Transverse colon (tissue), 4 donors: ENCODE data around the gene ASXL2. TPM values are rescaled to one million over a fixed set of nuclear protein-coding genes. Genes with fewer than 3 reads are reported as not detected.

Experiments
- DNase-seq: peaks from one replicate; pipeline ENCODE4 v3.0.0-alpha.2; 2019
- H3K27ac ChIP-seq, 4 donors: fragments of 200-600 bp; sonication (generic); 2 replicates each; pipeline ENCODE4 v1.5.1; 2016 to 2018; ENCODE audit warnings: inconsistent platforms in 4 of 4
- H3K27me3 ChIP-seq: fragments of 200-600 bp; sonication (generic); 2 replicates; pipeline ENCODE4 v1.5.1; 2017; ENCODE audit warnings: inconsistent platforms
- H3K36me3 ChIP-seq, 4 donors: fragments of 200-600 bp; sonication (generic); 2 replicates each; pipeline ENCODE4 v1.5.1; 2017 to 2019; ENCODE audit warnings: inconsistent platforms in 4 of 4
- H3K4me1 ChIP-seq, 4 donors: fragments of 200-600 bp; sonication (generic); 2 replicates each; pipeline ENCODE4 v1.5.1; 2017 to 2020; ENCODE audit warnings: inconsistent platforms in 4 of 4
- H3K4me3 ChIP-seq, 4 donors: fragments of 200-600 bp; sonication (generic); 1 replicate in 1 of 4; 2 replicates in 3 of 4; pipeline versions ENCODE4 v1.5.1 to v1.6.1; 2017 to 2019; ENCODE audit warnings: inconsistent platforms in 4 of 4
- H3K9me3 ChIP-seq, 2 donors: fragments of 200-600 bp; sonication (generic); 2 replicates each; pipeline ENCODE4 v1.5.1; 2017 to 2019; ENCODE audit warnings: inconsistent platforms in 2 of 2
- EP300 ChIP-seq: sonication (generic); formaldehyde crosslinking; IDR thresholded peaks from one replicate; pipeline ENCODE4 v1.6.1; 2017; ENCODE audit warnings: antibody characterized with exemption, low read depth
- POLR2A ChIP-seq: fragments of 450-650 bp; IDR thresholded peaks from one replicate; pipeline ENCODE4 v1.6.1; 2016; ENCODE audit warnings: antibody characterized with exemption, mild to moderate bottlenecking, moderate library complexity
- POLR2AphosphoS5 ChIP-seq, 3 donors: sonication (generic); formaldehyde crosslinking; IDR thresholded peaks; one replicate each; pipeline ENCODE4 v1.6.1; 2016; ENCODE audit warnings: antibody characterized with exemption in 3 of 3
- WGBS, 2 donors: methylation state at CpG; one replicate each; pipeline ENCODE4 v1.1.5; 2018; ENCODE audit warnings: low coverage in 1 of 2; 5-methylcytosine and 5-hydroxymethylcytosine counted together
- in situ Hi-C, 4 donors: fragments of 200-750 bp; cut with MboI; loops; one replicate each; pipeline versions ENCODE4 v1.15.0 to v1.15.1; 2017; ENCODE audit warnings: low sequenced_read_pairs in 3 of 4, low pct_ligation_motif_present in 1 of 4, low pct_unique_long_range_greater_than_20kb in 1 of 4
- intact Hi-C: fragments of 100-400 bp; cut with DNase I; formaldehyde crosslinking; loops from one replicate; pipeline ENCODE4 v1.15.1; 2023; ENCODE audit warnings: low total_unique reads
- total RNA-seq, 4 donors: library from RNA; depleted of rRNA; stranded (reverse); fragments of >200 nt; gene quantifications; one replicate each; pipeline ENCODE4 v1.1.0, GENCODE V29; 2016
- TF ChIP-seq, protein P1 (sequence below), 5 experiments: fragments of 200-600 bp in 3 of 5; fragments of 450-650 bp in 2 of 5; sonication (generic) in 3 of 5; IDR thresholded peaks; 1 replicate in 2 of 5; 2 replicates in 3 of 5; pipeline ENCODE4 v1.5.1; 2016 to 2017; ENCODE audit warnings: antibody characterized with exemption in 5 of 5, inconsistent platforms in 3 of 5, mild to moderate bottlenecking in 2 of 5, moderate library complexity in 1 of 5

The ASXL2 gene
- total RNA-seq, 4 donors from 2014 or later, result 17.3 to 36.6 (median 23.3) TPM

DNA sequence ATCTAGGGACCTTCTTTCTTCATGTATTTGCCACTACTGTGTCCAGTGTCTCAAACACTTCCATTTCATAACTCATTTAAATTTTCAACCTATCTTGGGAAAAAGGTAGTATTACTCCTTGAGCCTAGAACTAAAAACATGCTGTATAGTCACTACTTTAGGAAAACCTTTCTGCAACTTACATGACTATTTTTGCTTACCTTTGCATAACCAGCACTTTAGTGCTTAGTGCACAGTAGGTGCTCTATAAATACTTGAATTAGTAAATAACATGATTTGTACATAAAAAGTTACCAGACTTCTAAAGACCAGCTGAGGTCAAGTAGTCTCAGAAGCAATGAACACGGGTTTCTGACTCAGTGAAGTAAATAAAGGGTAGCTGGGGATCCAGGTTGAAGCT, 142.5 kb downstream of the ASXL2 start:
- Histone ChIP-seq H3K9me3 (no peaks in the 10 kb centered on the region), H3K4me3 (no peak overlapping the region), H3K27ac (no peak overlapping the region), H3K27me3 (no peaks in the 10 kb centered on the region), H3K36me3 (no peaks in the 10 kb centered on the region), H3K4me1 (no peaks in the 10 kb centered on the region)
- in situ Hi-C loops, result no loop called here
- no peak for TF ChIP-seq POLR2AphosphoS5 (IDR thresholded peaks at IDR 0.05)
- no peak for TF ChIP-seq EP300
- TF ChIP-seq POLR2A, result no peak
- TF ChIP-seq, protein P1, sequence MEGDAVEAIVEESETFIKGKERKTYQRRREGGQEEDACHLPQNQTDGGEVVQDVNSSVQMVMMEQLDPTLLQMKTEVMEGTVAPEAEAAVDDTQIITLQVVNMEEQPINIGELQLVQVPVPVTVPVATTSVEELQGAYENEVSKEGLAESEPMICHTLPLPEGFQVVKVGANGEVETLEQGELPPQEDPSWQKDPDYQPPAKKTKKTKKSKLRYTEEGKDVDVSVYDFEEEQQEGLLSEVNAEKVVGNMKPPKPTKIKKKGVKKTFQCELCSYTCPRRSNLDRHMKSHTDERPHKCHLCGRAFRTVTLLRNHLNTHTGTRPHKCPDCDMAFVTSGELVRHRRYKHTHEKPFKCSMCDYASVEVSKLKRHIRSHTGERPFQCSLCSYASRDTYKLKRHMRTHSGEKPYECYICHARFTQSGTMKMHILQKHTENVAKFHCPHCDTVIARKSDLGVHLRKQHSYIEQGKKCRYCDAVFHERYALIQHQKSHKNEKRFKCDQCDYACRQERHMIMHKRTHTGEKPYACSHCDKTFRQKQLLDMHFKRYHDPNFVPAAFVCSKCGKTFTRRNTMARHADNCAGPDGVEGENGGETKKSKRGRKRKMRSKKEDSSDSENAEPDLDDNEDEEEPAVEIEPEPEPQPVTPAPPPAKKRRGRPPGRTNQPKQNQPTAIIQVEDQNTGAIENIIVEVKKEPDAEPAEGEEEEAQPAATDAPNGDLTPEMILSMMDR (IDR thresholded peaks at IDR 0.05), result no peak
- intact Hi-C loops, result no loop called here
- DNase-seq, result no peak
- 87% methylated on average over 1 of the region's 1 CpG; no CpG with 5 or more reads in 1 of the 2 donors for WGBS, 2 donors

GRCh38 chr2:25728559-25728958, 149.7 kb downstream of the ASXL2 start:
- 90 to 100% methylated on average over 1 to 7 of the region's 7 CpGs for WGBS, 2 donors

GRCh38 chr2:25726522-25726921, 151.8 kb downstream of the ASXL2 start:
- in situ Hi-C loops, result no loop called here
- 49 to 70% methylated on average over 3 of the region's 3 CpGs for WGBS, 2 donors
- H3K36me3 ChIP-seq, result no peaks in the 10 kb centered on the region
- no peak overlapping the region for H3K27ac ChIP-seq
- no peak overlapping the region for H3K4me3 ChIP-seq
- peaks cover 4% of the 10 kb centered on the region for H3K27me3 ChIP-seq
- H3K9me3 ChIP-seq, result no peaks in the 10 kb centered on the region
- intact Hi-C loops, result no loop called here
- no peak for TF ChIP-seq POLR2AphosphoS5 (IDR thresholded peaks at IDR 0.05)
- no peak for TF ChIP-seq POLR2A
- TF ChIP-seq EP300, result no peak
- TF ChIP-seq, protein P1 (IDR thresholded peaks at IDR 0.05), result no peak
- DNase-seq, result no peak
- no peaks in the 10 kb centered on the region for H3K4me1 ChIP-seq

More at GRCh38 chr2:25728559-25728958, 149.7 kb downstream of the ASXL2 start:
- no peak for DNase-seq
- H3K27me3 ChIP-seq, result peaks cover 4% of the 10 kb centered on the region
- TF ChIP-seq, protein P1 (IDR thresholded peaks at IDR 0.05), result no peak
- TF ChIP-seq POLR2A (no peak), EP300 (no peak), POLR2AphosphoS5 (IDR thresholded peaks at IDR 0.05) (no peak)
- H3K4me1 ChIP-seq, result no peaks in the 10 kb centered on the region
- in situ Hi-C loops (no loop called here), intact Hi-C loops (no loop called here)
- no peak overlapping the region for H3K27ac ChIP-seq
- H3K4me3 ChIP-seq, result no peak overlapping the region
- H3K9me3 ChIP-seq, result no peaks in the 10 kb centered on the region
- no peaks in the 10 kb centered on the region for H3K36me3 ChIP-seq

GRCh38 chr2:25725877-25726276, 152.4 kb downstream of the ASXL2 start:
- Histone ChIP-seq H3K4me3 (no peak overlapping the region), H3K36me3 (no peaks in the 10 kb centered on the region), H3K27me3 (peaks cover 4% of the 10 kb centered on the region), H3K4me1 (no peaks in the 10 kb centered on the region), H3K27ac (no peak overlapping the region), H3K9me3 (no peaks in the 10 kb centered on the region)
- 92 to 100% methylated on average over 2 to 3 of the region's 3 CpGs for WGBS, 2 donors
- intact Hi-C loops (no loop called here), in situ Hi-C loops (no loop called here)
- no peak for DNase-seq
- TF ChIP-seq, protein P1 (IDR thresholded peaks at IDR 0.05), result no peak
